ENCODE measurements around the gene UNC93A. TPM values are rescaled to one million over a fixed set of nuclear protein-coding genes. Genes with fewer than 3 reads are reported as not detected.
"Not testable (repeated sequence)": the region's sequence is repeated elsewhere in the genome, so short reads cannot be mapped to it uniquely, and the experiment has no call there.

The UNC93A gene
- total and polyA plus RNA-seq, 9 of the 15 experiments (the other 6 are each of a cell fraction or from before 2014, with no cell fraction given) = not detected

DNA sequence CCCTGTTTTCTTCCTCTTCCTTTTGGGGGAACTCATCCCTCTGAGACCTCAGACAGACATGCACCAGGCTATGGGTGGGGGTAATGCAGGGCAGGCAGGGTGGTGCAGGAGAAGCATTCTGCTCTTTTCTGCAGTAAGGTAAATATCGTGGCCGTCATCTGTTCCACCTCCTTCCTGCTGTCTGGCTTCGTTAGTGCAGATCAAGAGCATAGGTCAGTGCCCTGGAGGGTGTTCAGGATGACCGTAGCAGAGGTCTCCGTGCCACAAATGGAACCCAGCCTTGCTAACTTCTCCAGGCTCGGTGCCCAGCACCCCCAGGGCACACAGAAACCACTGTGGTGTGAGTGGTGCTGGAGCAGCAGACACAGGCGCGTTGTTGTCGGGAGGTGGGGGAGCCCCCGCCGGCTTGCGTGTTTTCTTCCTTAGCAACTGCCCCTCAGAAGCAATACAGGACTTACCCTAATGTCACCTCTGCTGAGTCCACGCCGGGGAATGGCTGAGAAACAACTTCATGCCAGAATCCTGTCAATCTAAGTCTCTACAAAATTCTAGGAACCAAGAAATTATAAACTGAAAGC is 42.1 kb upstream of the UNC93A start:
- H3K79me2 ChIP-seq (ENCODE audit: control insufficient read depth, insufficient read depth, low read length); in situ Hi-C loops (cut with MboI); ATAC-seq; H3K36me3 ChIP-seq (ENCODE audit: control insufficient read depth, insufficient read depth, low read length); H3K4me3 ChIP-seq; H2AFZ ChIP-seq (ENCODE audit: low read depth, low read length); DNase-seq (ENCODE audit: extremely low read depth in 1 of 4, low spot score in 3 of 4); H3K9me1 ChIP-seq (ENCODE audit: control insufficient read depth, insufficient read depth, low read length); H3K9me3 ChIP-seq (replicated peaks; ENCODE audit: control insufficient read depth, insufficient read depth, low read depth, low read length); POLR2A ChIA-PET; H3K4me1 ChIP-seq (replicated peaks in 1 of 2; ENCODE audit: control insufficient read depth in 2 of 2, insufficient read depth in 2 of 2, low read length in 2 of 2); intact Hi-C loops (cut with micrococcal nuclease); H4K20me1 ChIP-seq (replicated peaks; ENCODE audit: control insufficient read depth, insufficient read depth, low read length); CTCF ChIA-PET (ENCODE audit: low intra/inter-chr PET ratio); FAIRE-seq; BruUV-seq (replicated peaks); H3K9ac ChIP-seq (ENCODE audit: insufficient read depth in 1 of 2, low read depth in 2 of 2, low read length in 2 of 2); H3K4me2 ChIP-seq (ENCODE audit: insufficient read depth, low read length); H3K27ac ChIP-seq (ENCODE audit: extremely low read depth, low read depth, low read length): not testable (repeated sequence)
- WGBS (ENCODE audit: insufficient coverage, low coverage, missing lambda C conversion rate) = 1% methylated on average over 14 of the region's 14 CpGs
- H3K27me3 ChIP-seq (ENCODE audit: control insufficient read depth in 2 of 2, insufficient read depth in 2 of 2, low read length in 2 of 2) = peaks cover 15 to 49% of the 10 kb centered on the region in 2 experiments

DNA sequence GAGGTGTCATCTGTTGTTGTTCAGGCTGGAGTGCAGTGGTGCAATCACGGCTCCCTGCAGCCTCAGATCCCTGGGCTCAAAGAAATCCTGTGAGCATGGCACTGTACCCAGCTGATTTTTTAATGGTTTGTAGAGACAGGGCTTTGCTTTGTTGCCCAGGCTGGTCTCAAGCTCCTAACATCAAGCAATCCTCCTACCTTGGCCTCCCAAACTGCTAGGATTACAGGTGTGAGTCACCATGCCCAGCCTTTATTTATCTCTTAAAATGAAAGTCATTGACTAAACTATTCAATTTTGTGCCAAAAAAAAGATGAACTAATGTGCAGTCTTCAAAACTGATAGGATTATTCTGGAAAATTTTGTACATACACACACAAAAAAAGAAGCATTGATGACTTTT is 38.8 kb upstream of the UNC93A start:
- ATAC-seq (no peak), DNase-seq (ENCODE audit: extremely low read depth in 1 of 4, low spot score in 3 of 4) (no peak), FAIRE-seq (no peak)
- Histone ChIP-seq H3K9me1 (ENCODE audit: control insufficient read depth, insufficient read depth, low read length) (no peaks in the 10 kb centered on the region), H2AFZ (ENCODE audit: low read depth, low read length) (no peak overlapping the region), H3K9ac (ENCODE audit: insufficient read depth in 1 of 2, low read depth in 2 of 2, low read length in 2 of 2) (no peak overlapping the region), H3K36me3 (ENCODE audit: control insufficient read depth, insufficient read depth, low read length) (no peaks in the 10 kb centered on the region), H3K4me2 (ENCODE audit: insufficient read depth, low read length) (no peak overlapping the region), H4K20me1 (replicated peaks; ENCODE audit: control insufficient read depth, insufficient read depth, low read length) (no peaks in the 10 kb centered on the region), H3K79me2 (ENCODE audit: control insufficient read depth, insufficient read depth, low read length) (no peaks in the 10 kb centered on the region), H3K27me3 (ENCODE audit: control insufficient read depth in 2 of 2, insufficient read depth in 2 of 2, low read length in 2 of 2) (peaks cover 12 to 29% of the 10 kb centered on the region in 2 experiments; a peak in 4 of 5 replicates), H3K9me3 (replicated peaks; ENCODE audit: control insufficient read depth, insufficient read depth, low read depth, low read length) (no peaks in the 10 kb centered on the region), H3K27ac (ENCODE audit: extremely low read depth, low read depth, low read length) (no peak overlapping the region), H3K4me1 (replicated peaks in 1 of 2; ENCODE audit: control insufficient read depth in 2 of 2, insufficient read depth in 2 of 2, low read length in 2 of 2) (no peaks in the 10 kb centered on the region), H3K4me3 (no peak overlapping the region)
- CTCF ChIA-PET (ENCODE audit: low intra/inter-chr PET ratio) = no interaction called here
- POLR2A ChIA-PET = no interaction called here
- BruUV-seq (replicated peaks) = no TSS peak
- intact Hi-C loops (cut with micrococcal nuclease) = no loop called here
- in situ Hi-C loops (cut with MboI) = no loop called here
- WGBS (ENCODE audit: insufficient coverage, low coverage, missing lambda C conversion rate) = 0% methylated on average over 1 of the region's 1 CpG
- TF ChIP-seq ZBTB8A (IDR thresholded peaks at IDR 0.05; ENCODE audit: partially characterized antibody) = no peak
- TF ChIP-seq SMAD4 (CRISPR knock-in tag; conservative IDR thresholded peaks at IDR 0.05) = no peak
- TF ChIP-seq, protein P1, sequence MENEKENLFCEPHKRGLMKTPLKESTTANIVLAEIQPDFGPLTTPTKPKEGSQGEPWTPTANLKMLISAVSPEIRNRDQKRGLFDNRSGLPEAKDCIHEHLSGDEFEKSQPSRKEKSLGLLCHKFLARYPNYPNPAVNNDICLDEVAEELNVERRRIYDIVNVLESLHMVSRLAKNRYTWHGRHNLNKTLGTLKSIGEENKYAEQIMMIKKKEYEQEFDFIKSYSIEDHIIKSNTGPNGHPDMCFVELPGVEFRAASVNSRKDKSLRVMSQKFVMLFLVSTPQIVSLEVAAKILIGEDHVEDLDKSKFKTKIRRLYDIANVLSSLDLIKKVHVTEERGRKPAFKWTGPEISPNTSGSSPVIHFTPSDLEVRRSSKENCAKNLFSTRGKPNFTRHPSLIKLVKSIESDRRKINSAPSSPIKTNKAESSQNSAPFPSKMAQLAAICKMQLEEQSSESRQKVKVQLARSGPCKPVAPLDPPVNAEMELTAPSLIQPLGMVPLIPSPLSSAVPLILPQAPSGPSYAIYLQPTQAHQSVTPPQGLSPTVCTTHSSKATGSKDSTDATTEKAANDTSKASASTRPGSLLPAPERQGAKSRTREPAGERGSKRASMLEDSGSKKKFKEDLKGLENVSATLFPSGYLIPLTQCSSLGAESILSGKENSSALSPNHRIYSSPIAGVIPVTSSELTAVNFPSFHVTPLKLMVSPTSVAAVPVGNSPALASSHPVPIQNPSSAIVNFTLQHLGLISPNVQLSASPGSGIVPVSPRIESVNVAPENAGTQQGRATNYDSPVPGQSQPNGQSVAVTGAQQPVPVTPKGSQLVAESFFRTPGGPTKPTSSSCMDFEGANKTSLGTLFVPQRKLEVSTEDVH (IDR thresholded peaks at IDR 0.05; ENCODE audit: low read depth, partially characterized antibody) = no peak
- TF ChIP-seq, protein P2, sequence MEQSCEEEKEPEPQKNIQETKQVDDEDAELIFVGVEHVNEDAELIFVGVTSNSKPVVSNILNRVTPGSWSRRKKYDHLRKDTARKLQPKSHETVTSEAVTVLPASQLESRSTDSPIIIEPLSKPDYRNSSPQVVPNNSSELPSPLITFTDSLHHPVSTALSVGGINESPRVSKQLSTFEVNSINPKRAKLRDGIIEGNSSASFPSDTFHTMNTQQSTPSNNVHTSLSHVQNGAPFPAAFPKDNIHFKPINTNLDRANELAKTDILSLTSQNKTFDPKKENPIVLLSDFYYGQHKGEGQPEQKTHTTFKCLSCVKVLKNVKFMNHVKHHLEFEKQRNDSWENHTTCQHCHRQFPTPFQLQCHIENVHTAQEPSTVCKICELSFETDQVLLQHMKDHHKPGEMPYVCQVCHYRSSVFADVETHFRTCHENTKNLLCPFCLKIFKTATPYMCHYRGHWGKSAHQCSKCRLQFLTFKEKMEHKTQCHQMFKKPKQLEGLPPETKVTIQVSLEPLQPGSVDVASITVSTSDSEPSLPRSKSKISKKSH (CRISPR knock-in tag; IDR thresholded peaks at IDR 0.05) = no peak
- no peak for TF ChIP-seq MTA1 (IDR thresholded peaks at IDR 0.05; ENCODE audit: borderline replicate concordance)
- TF ChIP-seq, protein P3, sequence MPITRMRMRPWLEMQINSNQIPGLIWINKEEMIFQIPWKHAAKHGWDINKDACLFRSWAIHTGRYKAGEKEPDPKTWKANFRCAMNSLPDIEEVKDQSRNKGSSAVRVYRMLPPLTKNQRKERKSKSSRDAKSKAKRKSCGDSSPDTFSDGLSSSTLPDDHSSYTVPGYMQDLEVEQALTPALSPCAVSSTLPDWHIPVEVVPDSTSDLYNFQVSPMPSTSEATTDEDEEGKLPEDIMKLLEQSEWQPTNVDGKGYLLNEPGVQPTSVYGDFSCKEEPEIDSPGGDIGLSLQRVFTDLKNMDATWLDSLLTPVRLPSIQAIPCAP (CRISPR knock-in tag; IDR thresholded peaks at IDR 0.05; ENCODE audit: borderline replicate concordance) = no peak
- TF ChIP-seq ZNF75A (CRISPR knock-in tag; IDR thresholded peaks at IDR 0.05) = no peak
- TF ChIP-seq ZNF3 (CRISPR knock-in tag; IDR thresholded peaks at IDR 0.05) = no peak
